Measurements from ENCODE around the gene KLHDC9. TPM values are rescaled to one million over a fixed set of nuclear protein-coding genes. Genes with fewer than 3 reads are reported as not detected.

Gene KLHDC9
- total RNA-seq, 1 donor from 2014 or later: not detected

DNA sequence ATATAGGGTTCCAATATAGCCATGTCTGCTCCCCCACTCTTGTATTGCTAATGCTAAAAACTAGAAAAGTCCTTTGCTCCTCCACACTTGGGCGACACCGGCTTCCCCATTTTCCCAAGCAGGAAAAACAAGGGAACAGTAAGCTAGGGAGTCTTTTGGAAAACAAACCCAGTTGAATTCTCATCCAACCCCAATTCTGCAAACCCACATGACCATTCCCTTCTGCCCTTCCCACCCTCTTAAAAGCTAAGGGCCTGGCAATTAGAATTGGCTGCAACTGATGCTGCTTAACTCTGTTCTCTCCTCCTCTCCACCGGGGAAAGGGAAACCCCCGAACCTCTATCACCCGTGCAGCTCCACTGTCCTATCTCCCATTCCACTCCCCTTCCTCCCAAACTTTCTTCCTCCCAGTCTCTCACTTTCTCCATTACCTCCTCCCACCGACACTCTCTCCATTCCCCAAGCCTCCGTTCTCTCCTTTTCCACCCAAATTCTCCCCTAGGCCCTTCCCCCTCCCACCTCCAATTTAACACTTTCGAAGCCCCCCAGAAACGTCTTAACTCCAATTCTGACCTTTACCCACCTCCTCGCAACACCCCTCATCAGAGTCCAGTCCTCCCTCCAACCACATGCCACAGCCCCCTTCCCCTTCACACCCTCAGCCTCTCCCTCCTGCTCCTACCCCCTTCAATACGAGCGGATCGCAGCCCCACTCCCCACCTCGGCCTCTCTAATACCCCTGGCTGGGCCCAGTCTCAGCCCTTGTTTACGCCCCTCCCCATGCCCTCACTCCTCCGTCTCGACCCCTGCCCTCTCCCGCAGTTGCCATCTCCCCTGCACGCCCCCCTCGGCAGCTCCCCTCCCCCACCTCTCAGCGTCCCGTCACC lies 33.6 kb downstream of the KLHDC9 start:
- DNase-seq (ENCODE audit: low spot score): no peak
- intact Hi-C loops (cut with micrococcal nuclease): loop anchor here (1.0 to 10.0 kb wide), 9 partner anchors 12 to 867 kb away; partner anchors contain the start of genes B4GALT3, DCAF8, PPOX and UFC1
- H3K4me1 Mint-ChIP-seq (ENCODE audit: low read depth): peaks cover 55% of the 10 kb centered on the region
- peaks cover 38% of the 10 kb centered on the region for H3K36me3 Mint-ChIP-seq (ENCODE audit: low read depth)
- H3K27me3 Mint-ChIP-seq (ENCODE audit: insufficient read depth): no peaks in the 10 kb centered on the region
- no peak overlapping the region for H3K4me3 Mint-ChIP-seq
- H3K9me3 Mint-ChIP-seq: no peaks in the 10 kb centered on the region
- peak overlapping the region; percentile 90 for H3K27ac Mint-ChIP-seq

GRCh38 chr1:161132410-161133219 lies 34.5 kb downstream of the KLHDC9 start, which contains the start of gene DEDD:
Gene DEDD (minus strand): TSS chr1:161132667. CDS start chr1:161124462, 8,205 bp downstream.
- peak within 1 kb of the TSS; percentile 90 for H3K27ac Mint-ChIP-seq

DNA sequence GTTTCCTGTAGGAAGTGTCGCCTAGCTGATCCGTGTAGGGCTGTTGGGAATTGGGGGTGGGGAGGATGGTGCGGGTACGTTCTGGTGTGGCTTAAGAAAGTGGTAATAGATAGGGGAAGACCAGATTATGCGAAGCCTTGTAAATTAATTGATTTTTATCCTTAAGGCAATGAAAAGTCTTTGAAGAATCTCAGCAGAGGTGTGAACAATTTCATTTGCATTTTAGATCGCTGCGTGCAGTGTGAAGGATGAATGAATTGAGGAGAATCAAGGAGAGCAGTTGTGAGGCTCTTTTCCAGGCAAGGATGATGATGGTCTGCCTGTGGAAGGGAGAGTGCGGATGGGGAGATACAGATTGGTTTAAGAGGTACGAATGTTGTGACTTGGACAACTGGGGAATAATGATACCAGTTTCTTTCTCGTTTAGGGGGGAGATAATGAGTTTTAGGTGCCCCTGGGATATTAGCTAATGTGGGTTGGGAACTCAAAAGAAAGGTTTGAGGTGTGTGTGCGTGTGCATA lies 35.1 kb downstream of the KLHDC9 start:
- Mint-ChIP-seq H3K4me3 (no peak overlapping the region), H3K27me3 (ENCODE audit: insufficient read depth) (no peaks in the 10 kb centered on the region), H3K9me3 (no peaks in the 10 kb centered on the region), H3K27ac (no peak overlapping the region), H3K4me1 (ENCODE audit: low read depth) (peaks cover 42% of the 10 kb centered on the region), H3K36me3 (ENCODE audit: low read depth) (peaks cover 24% of the 10 kb centered on the region)
- no peak for DNase-seq (ENCODE audit: low spot score)
- intact Hi-C loops (cut with micrococcal nuclease): loop anchor here (2.0 to 10.0 kb wide), 2 partner anchors 36 to 868 kb away; partner anchors contain the start of gene DCAF8

More at GRCh38 chr1:161132410-161133219, 34.5 kb downstream of the KLHDC9 start, which contains the start of gene DEDD:
- Mint-ChIP-seq H3K9me3 (no peaks in the 10 kb centered on the region), H3K36me3 (ENCODE audit: low read depth) (peaks cover 31% of the 10 kb centered on the region), H3K4me3 (no peak within 1 kb of the TSS), H3K4me1 (ENCODE audit: low read depth) (peaks cover 46% of the 10 kb centered on the region), H3K27me3 (ENCODE audit: insufficient read depth) (no peaks in the 10 kb centered on the region)
- peak; percentile 87 for DNase-seq (ENCODE audit: low spot score)
- intact Hi-C loops (cut with micrococcal nuclease): loop anchor here (1.0 to 10.0 kb wide), 9 partner anchors 13 to 868 kb away; partner anchors contain the start of genes B4GALT3, DCAF8, PPOX and UFC1

DNA sequence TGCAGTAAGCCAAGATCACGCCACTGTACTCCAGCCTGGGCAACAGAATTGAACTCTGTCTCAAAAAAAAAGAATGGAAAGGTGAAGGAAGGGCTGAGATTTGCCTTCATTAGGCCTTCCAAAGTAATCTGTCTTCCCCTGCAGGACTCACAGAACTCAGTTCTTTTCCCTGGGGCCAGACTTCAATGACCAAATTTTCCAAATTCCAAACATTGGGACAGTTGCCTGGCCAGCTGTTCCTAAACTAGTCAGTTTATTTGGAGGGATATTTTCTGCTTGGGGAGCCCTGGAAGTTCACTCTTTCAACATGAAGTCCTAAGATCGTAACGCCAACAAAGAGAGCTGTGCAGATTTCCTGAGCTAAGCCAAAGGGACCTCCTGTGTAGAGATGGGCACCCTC lies 39.7 kb downstream of the KLHDC9 start:
- Mint-ChIP-seq H3K4me3 (no peak overlapping the region), H3K27ac (no peak overlapping the region), H3K4me1 (ENCODE audit: low read depth) (peaks cover 5% of the 10 kb centered on the region), H3K9me3 (no peaks in the 10 kb centered on the region), H3K27me3 (ENCODE audit: insufficient read depth) (no peaks in the 10 kb centered on the region), H3K36me3 (ENCODE audit: low read depth) (peaks cover 8% of the 10 kb centered on the region)
- intact Hi-C loops (cut with micrococcal nuclease): loop anchor here (2.0 to 10.0 kb wide), 2 partner anchors 145 to 873 kb away; partner anchors contain the start of gene DCAF8
- no peak for DNase-seq (ENCODE audit: low spot score)

DNA sequence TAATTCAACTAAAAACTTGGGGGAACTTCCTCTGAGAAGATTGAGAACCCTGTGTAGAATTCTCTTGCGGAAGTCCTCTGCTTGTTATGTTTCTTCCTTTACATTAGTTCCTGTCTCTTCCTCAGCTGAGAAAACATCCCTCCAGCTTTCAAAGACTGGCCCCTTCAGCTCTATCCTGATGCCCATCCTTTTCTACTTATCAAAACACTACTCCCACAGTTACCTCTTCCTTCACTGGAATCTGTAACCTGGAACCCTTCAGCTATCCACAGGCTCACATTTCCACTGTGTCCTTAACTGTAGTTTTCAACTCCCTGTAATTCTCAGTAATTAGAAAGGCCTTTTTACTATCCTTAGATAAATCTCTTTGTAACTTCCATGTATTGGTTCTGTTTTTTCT lies 40.3 kb downstream of the KLHDC9 start:
- Mint-ChIP-seq H3K4me1 (ENCODE audit: low read depth) (peaks cover 5% of the 10 kb centered on the region), H3K4me3 (no peak overlapping the region), H3K36me3 (ENCODE audit: low read depth) (peaks cover 8% of the 10 kb centered on the region), H3K27ac (no peak overlapping the region), H3K9me3 (no peaks in the 10 kb centered on the region), H3K27me3 (ENCODE audit: insufficient read depth) (no peaks in the 10 kb centered on the region)
- intact Hi-C loops (cut with micrococcal nuclease): loop anchor here (2.0 to 10.0 kb wide), 2 partner anchors 146 to 874 kb away; partner anchors contain the start of gene DCAF8
- DNase-seq (ENCODE audit: low spot score): no peak

DNA sequence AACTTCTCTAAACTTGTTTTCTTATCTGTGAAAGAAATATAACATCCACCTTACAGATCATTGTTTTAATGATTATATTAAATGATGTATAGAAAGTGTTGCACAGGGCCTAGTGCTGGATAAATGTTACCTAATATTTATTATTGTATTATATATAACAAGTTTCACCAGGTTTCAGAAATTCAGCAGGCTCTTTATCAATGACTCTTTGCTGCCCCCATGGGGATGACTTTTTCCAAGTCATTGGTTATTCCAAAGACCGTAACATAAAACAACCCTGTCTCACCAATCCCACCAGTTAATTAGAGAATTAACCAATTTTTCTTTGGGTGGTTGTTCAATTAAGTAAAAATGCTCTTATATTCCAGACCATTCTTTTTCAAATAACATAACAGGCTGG lies 41.6 kb downstream of the KLHDC9 start:
- H3K27me3 Mint-ChIP-seq (ENCODE audit: insufficient read depth): no peaks in the 10 kb centered on the region
- peaks cover 8% of the 10 kb centered on the region for H3K36me3 Mint-ChIP-seq (ENCODE audit: low read depth)
- H3K4me1 Mint-ChIP-seq (ENCODE audit: low read depth): peaks cover 5% of the 10 kb centered on the region

DNA sequence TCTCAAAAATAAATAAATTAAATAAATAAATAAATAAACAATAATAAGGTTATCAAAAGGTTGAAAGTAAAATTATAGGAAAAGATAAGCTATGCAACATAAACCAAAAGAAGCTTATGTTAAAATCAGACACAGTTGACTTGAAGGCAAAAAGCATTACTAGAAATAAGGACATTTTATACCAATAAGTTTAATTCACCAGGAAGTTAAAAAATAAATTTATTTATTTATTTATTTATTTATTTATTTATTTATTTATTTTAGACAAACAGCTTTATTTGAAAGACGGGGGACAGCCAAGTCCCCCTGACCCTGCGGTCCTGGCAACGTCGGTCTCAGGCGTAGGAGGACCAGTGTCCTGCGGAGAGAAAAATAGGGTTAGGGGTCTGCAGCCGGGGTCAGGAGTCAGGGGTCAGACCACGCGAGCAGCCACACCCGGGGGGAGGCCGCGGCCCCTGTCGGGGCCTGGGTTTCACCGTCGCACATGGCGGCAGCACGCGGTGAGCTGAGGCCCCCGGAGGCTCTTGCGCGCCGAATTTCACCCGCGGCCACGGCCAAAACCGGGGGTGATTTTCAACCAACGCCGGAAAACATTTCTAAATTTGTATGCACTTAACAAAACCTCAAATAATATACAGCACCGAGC lies 42.7 kb downstream of the KLHDC9 start:
- Mint-ChIP-seq H3K4me1 (ENCODE audit: low read depth) (no peaks in the 10 kb centered on the region), H3K9me3 (no peaks in the 10 kb centered on the region), H3K27ac (no peak overlapping the region), H3K4me3 (no peak overlapping the region), H3K27me3 (ENCODE audit: insufficient read depth) (no peaks in the 10 kb centered on the region), H3K36me3 (ENCODE audit: low read depth) (peaks cover 4% of the 10 kb centered on the region)
- intact Hi-C loops (cut with micrococcal nuclease): no loop called here
- no peak for DNase-seq (ENCODE audit: low spot score)

More for the DNA sequence above, 41.6 kb downstream of the KLHDC9 start:
- intact Hi-C loops (cut with micrococcal nuclease): loop anchor here (1.0 to 10.0 kb wide), 3 partner anchors 67 to 875 kb away; partner anchors contain the start of gene DCAF8
- no peak overlapping the region for H3K27ac Mint-ChIP-seq
- no peak for DNase-seq (ENCODE audit: low spot score)
- H3K4me3 Mint-ChIP-seq: no peak overlapping the region
- H3K9me3 Mint-ChIP-seq: no peaks in the 10 kb centered on the region

GRCh38 chr1:161145832-161146231 lies 47.7 kb downstream of the KLHDC9 start:
- Mint-ChIP-seq H3K27ac (no peak overlapping the region), H3K27me3 (ENCODE audit: insufficient read depth) (no peaks in the 10 kb centered on the region), H3K4me3 (no peak overlapping the region), H3K4me1 (ENCODE audit: low read depth) (no peaks in the 10 kb centered on the region), H3K9me3 (no peaks in the 10 kb centered on the region), H3K36me3 (ENCODE audit: low read depth) (no peaks in the 10 kb centered on the region)
- no peak for DNase-seq (ENCODE audit: low spot score)
- intact Hi-C loops (cut with micrococcal nuclease): no loop called here

Other genes starting within 250 kb of the KLHDC9 start
- gene CD244, start 235.5 kb upstream of the KLHDC9 start, total RNA-seq: 0.13 TPM in 1 of 2 replicates, not detected in the other
- gene ITLN1, start 213.2 kb upstream of the KLHDC9 start, total RNA-seq: not detected in 2 replicates
- not detected in 2 replicates for gene ITLN2, start 143.6 kb upstream of the KLHDC9 start, total RNA-seq
- gene F11R, start 77.2 kb upstream of the KLHDC9 start, total RNA-seq: 11.9 and 13.5 TPM in 2 replicates
- 40.5 and 43.3 TPM in 2 replicates for gene TSTD1, start 59.4 kb upstream of the KLHDC9 start, total RNA-seq
- 50.6 and 51.5 TPM in 2 replicates for gene USF1, start 52.4 kb upstream of the KLHDC9 start, total RNA-seq
- 149 and 151 TPM in 2 replicates for gene ARHGAP30, start 28.5 kb upstream of the KLHDC9 start, total RNA-seq
- gene NECTIN4, start 8.8 kb upstream of the KLHDC9 start, total RNA-seq: not detected in 2 replicates
- 147 and 164 TPM in 2 replicates for gene PFDN2, start 19.7 kb downstream of the KLHDC9 start, total RNA-seq
- 51.3 and 56.3 TPM in 2 replicates for gene NIT1, start 19.7 kb downstream of the KLHDC9 start, total RNA-seq
- gene DEDD, start 34.3 kb downstream of the KLHDC9 start, total RNA-seq: 44.5 and 48.0 TPM in 2 replicates
- gene UFC1, start 55.6 kb downstream of the KLHDC9 start, total RNA-seq: 86.3 and 94.5 TPM in 2 replicates
- gene USP21, start 61.1 kb downstream of the KLHDC9 start, total RNA-seq: 32.9 and 38.2 TPM in 2 replicates
- 25.1 and 26.0 TPM in 2 replicates for gene PPOX, start 68.1 kb downstream of the KLHDC9 start, total RNA-seq
- 66.4 and 68.2 TPM in 2 replicates for gene B4GALT3, start 79.1 kb downstream of the KLHDC9 start, total RNA-seq
- 0.23 and 0.24 TPM in 2 replicates for gene ADAMTS4, start 100.7 kb downstream of the KLHDC9 start, total RNA-seq
- gene NDUFS2, start 104.0 kb downstream of the KLHDC9 start, total RNA-seq: 72.9 and 84.1 TPM in 2 replicates
- gene FCER1G, start 116.9 kb downstream of the KLHDC9 start, total RNA-seq: 0.93 and 1.5 TPM in 2 replicates
- not detected in 2 replicates for gene APOA2, start 125.3 kb downstream of the KLHDC9 start, total RNA-seq
- gene TOMM40L, start 127.7 kb downstream of the KLHDC9 start, total RNA-seq: 25.3 and 28.0 TPM in 2 replicates
- not detected in 2 replicates for gene NR1I3, start 139.8 kb downstream of the KLHDC9 start, total RNA-seq
- 0.20 TPM in 1 of 2 replicates, not detected in the other for gene PCP4L1, start 160.4 kb downstream of the KLHDC9 start, total RNA-seq
- gene MPZ, start 211.6 kb downstream of the KLHDC9 start, total RNA-seq: 3.0 and 4.0 TPM in 2 replicates
- 157 and 162 TPM in 2 replicates for gene SDHC, start 216.0 kb downstream of the KLHDC9 start, total RNA-seq

Measured in activated T-helper 1 cell treated with anti-CD3 and anti-CD28 coated beads, Interleukin-12 subunit alpha, Interleukin-12 subunit beta, Interleukin-2, Interleukin-4 antibody, amounts not matched to agents 30 ng/mL and 10 ng/mL and 1 ng/mL, durations not matched to agents 14 hours and 24 hours and 36 hours (primary cell).